CD4-positive, alpha-beta T cell treated with Interleukin-6 at 100 ng/mL for 8 hours (primary cell): ENCODE data around the gene AVPI1.
"Not testable (repeated sequence)": the region's sequence is repeated elsewhere in the genome, so short reads cannot be mapped to it uniquely, and the experiment has no call there.

Experiments
- DNase-seq: peaks from one replicate; pipeline ENCODE4 v3.0.0-alpha.2; 2020; ENCODE audit warnings: mixed read lengths, low spot score

The AVPI1 gene

GRCh38 chr10:97711640-97712572, 24.9 kb upstream of the AVPI1 start:
- no peak for DNase-seq

- DNase-seq = peak; percentile 21
These were observed 22.2 kb upstream of the AVPI1 start for GRCh38 chr10:97708976-97709946.

- no peak for DNase-seq
These were observed 21.1 kb upstream of the AVPI1 start for GRCh38 chr10:97708167-97708566.

GRCh38 chr10:97707134-97707861, 20.3 kb upstream of the AVPI1 start:
- no peak for DNase-seq

GRCh38 chr10:97705006-97705670, 18.1 kb upstream of the AVPI1 start:
- DNase-seq = no peak

- DNase-seq = no peak
These were observed 17.3 kb upstream of the AVPI1 start for GRCh38 chr10:97704341-97704740.

GRCh38 chr10:97703398-97704067, 16.5 kb upstream of the AVPI1 start:
- no peak for DNase-seq

GRCh38 chr10:97701438-97702069, 14.5 kb upstream of the AVPI1 start:
- peak; percentile 51 for DNase-seq

- DNase-seq = not testable (repeated sequence)
These were observed 11.1 kb upstream of the AVPI1 start for GRCh38 chr10:97698072-97698655.

GRCh38 chr10:97690133-97690532, 3.1 kb upstream of the AVPI1 start:
- DNase-seq = no peak

DNA sequence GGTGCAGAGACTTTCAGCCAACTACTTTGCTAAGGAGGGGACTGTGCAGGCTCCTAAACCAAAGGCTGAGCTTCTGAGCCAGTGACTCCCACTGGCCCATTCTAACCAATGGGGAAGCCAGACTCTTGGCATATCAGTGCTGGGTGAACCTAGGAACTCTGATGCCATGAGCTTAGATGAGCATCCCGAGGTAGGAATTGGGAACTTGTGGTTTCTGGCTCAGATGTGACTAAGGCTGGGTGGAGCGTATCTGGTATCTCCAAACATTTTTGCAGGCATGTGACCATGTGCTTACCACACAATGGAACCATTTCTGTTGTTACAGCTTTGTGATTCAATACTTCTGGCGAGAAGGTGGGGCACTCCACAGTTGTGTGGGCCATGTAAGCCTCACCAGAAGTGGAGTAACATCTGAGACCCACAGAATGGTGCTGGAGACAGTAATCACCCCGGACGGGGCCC, 2.5 kb upstream of the AVPI1 start:
- no peak for DNase-seq

- no peak for DNase-seq
These were observed 1.0 kb upstream of the AVPI1 start for GRCh38 chr10:97687785-97688781.

DNA sequence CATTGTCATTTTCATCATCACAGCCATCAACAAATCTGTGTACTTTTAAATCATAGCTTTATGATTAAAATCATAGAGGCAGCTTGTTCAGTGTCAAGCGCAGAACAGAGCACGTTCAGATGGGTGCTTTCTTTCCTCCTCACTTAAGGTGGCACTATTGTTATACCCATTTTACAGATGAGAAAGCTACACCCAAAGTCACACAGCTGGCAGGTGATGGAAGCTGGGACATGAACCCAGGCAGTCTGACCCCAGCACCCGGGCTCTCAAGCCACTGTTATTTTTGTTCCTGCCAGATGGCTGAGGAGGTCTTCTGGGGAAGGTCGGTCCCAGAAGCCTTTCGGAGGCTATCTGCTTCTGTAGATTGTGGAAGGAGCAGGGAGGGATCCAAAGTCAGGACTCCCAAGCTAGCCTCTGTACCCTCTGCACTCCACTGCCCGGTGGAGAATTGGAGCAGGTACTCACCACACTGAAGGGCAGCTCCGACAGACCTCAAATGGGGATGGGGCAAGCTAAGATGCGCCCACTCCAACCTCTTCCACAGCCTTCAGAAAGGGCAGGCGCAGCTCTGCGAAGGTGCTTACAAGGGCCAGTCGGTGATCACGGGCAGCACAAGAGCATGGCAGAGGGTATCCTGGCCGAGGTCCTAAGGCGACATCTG, 610 bp downstream of the AVPI1 start:
- no peak for DNase-seq

DNA sequence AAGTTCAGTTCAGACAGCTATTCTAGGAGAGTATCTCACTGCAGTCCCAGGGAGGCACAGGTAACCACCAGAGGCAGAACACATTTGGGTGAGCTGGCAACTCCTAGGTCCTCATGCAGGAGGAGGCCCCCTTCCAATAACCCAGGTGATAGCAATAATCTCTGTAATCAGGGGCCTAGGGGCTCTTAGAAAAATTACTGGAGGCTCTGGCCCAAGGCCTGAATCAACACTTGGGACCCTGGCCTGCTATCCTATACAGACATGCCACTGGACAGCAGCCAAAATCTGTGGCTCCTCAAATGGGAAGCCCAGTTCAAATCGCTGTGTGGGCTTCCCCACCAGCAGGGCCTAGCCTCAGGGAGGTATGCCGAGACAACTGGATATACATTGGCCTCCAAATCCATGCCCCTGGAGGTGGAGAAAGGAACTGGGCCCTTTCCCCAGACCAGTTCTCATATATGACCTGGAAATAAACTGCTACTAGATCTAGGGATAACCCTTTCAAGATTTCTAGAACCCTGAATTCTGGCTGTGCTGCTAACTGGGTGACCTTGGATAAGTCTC, 1.6 kb downstream of the AVPI1 start:
- no peak for DNase-seq

GRCh38 chr10:97684866-97685394, 2.1 kb downstream of the AVPI1 start:
- no peak for DNase-seq

- not testable (repeated sequence) for DNase-seq
These were observed 2.7 kb downstream of the AVPI1 start for GRCh38 chr10:97684368-97684713.

GRCh38 chr10:97683556-97684367, 3.3 kb downstream of the AVPI1 start:
- DNase-seq = no peak
